PFSK-1 (cell line): Measurements from ENCODE around the gene PPP5C.

Experiments
- FOXP2 ChIP-seq: optimal IDR thresholded peaks from 2 replicates; pipeline ENCODE3; 2011; ENCODE audit warnings: borderline replicate concordance, control low read depth, inconsistent platforms; ENCODE audit not compliant: insufficient read depth; ENCODE audit errors: extremely low read length, extremely low read depth
- POLR2AphosphoS5 ChIP-seq: IDR thresholded peaks from 2 replicates; pipeline ENCODE4 v1.6.1; 2012; ENCODE audit warnings: low read depth, mild to moderate bottlenecking, control low read depth, low read length, moderate library complexity
- SIN3A ChIP-seq: IDR thresholded peaks from 2 replicates; pipeline ENCODE4 v1.6.1; 2012; ENCODE audit warnings: mild to moderate bottlenecking, low read length, moderate library complexity, borderline replicate concordance; ENCODE audit not compliant: insufficient read depth
- TAF1 ChIP-seq: IDR thresholded peaks from 2 replicates; pipeline ENCODE4 v1.6.1; 2012; ENCODE audit warnings: low read length, control low read depth, borderline replicate concordance; ENCODE audit not compliant: insufficient read depth
- TF ChIP-seq, protein P1 (sequence below), 2 experiments: IDR thresholded peaks; 2 replicates each; pipeline versions ENCODE4 v1.6.1 to v1.8.0; 2011 to 2012; ENCODE audit warnings: low read depth in 2 of 2, low read length in 2 of 2, control low read depth in 1 of 2, inconsistent platforms in 1 of 2, mild to moderate bottlenecking in 1 of 2, moderate library complexity in 1 of 2; ENCODE audit not compliant: insufficient read depth in 1 of 2

Gene PPP5C

DNA sequence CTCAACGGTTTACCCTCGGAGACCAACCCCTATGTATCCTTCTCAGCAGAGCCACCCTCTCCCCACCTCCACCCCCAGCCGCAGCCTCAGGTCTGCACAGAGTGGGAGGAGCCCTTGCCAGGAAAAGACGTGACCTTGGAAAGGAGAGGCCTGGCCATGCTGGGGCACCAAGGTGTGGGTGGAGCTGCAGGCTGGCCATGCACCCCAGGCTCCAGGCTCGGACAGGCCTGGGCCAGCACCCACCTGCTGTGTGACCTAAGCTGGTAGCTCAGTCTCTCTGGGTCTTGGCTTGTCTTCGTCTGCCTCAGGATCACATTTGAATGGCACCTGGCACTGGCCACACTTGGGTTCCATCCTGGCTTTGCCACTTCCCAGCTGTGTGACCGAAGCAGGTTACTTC is 37.0 kb downstream of the PPP5C start:
- no peak for TF ChIP-seq POLR2AphosphoS5

DNA sequence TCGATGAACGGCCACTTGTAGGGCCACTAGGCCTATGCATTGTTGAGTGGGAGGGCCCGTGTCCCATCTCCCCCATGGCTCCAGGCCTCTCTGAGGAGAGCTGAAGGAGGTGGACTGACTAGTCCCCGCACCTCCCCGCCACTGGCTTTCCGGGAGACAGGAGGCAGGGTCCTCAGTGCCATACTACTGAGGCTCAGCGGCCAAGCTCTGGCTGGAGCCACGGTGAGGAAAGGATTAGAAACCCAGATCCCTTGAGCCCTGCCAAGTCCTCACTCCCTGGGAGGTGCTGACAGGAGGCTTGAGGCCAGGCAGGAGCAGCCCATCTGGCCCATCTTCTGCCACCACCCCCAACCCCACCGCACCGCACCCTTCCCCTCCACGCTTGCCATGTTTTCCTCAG is 37.5 kb downstream of the PPP5C start:
- TF ChIP-seq FOXP2: no peak
- no peak for TF ChIP-seq POLR2AphosphoS5
- no peak for TF ChIP-seq SIN3A
- TF ChIP-seq TAF1: no peak
- TF ChIP-seq, protein P1, sequence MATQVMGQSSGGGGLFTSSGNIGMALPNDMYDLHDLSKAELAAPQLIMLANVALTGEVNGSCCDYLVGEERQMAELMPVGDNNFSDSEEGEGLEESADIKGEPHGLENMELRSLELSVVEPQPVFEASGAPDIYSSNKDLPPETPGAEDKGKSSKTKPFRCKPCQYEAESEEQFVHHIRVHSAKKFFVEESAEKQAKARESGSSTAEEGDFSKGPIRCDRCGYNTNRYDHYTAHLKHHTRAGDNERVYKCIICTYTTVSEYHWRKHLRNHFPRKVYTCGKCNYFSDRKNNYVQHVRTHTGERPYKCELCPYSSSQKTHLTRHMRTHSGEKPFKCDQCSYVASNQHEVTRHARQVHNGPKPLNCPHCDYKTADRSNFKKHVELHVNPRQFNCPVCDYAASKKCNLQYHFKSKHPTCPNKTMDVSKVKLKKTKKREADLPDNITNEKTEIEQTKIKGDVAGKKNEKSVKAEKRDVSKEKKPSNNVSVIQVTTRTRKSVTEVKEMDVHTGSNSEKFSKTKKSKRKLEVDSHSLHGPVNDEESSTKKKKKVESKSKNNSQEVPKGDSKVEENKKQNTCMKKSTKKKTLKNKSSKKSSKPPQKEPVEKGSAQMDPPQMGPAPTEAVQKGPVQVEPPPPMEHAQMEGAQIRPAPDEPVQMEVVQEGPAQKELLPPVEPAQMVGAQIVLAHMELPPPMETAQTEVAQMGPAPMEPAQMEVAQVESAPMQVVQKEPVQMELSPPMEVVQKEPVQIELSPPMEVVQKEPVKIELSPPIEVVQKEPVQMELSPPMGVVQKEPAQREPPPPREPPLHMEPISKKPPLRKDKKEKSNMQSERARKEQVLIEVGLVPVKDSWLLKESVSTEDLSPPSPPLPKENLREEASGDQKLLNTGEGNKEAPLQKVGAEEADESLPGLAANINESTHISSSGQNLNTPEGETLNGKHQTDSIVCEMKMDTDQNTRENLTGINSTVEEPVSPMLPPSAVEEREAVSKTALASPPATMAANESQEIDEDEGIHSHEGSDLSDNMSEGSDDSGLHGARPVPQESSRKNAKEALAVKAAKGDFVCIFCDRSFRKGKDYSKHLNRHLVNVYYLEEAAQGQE (IDR thresholded peaks at IDR 0.05; ENCODE audit: insufficient read depth in 1 of 2, low read depth in 2 of 2, low read length in 2 of 2): no peak

DNA sequence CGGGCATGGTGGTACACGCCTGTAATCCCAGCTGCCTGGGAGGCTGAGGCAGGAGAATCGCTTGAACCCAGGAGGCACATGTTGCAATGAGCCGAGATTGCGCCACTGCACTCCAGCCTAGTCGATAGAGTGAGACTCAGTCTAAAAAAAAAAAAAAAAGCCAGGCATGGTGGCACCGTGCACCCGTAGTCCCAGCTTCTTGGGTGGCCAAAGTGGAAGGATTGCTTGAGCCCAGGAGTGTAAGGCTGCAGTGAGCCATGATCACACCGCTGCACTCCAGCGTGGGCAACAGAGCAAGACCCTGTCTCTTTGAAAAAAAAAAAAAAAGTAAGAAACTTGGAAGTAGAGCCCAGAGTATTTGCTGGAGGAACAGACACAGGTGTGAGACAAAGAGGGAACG is 38.7 kb downstream of the PPP5C start:
- no peak for TF ChIP-seq POLR2AphosphoS5
- TF ChIP-seq SIN3A: no peak
- no peak for TF ChIP-seq FOXP2
- TF ChIP-seq, protein P1 (IDR thresholded peaks at IDR 0.05; ENCODE audit: insufficient read depth in 1 of 2, low read depth in 2 of 2, low read length in 2 of 2): no peak
- no peak for TF ChIP-seq TAF1

DNA sequence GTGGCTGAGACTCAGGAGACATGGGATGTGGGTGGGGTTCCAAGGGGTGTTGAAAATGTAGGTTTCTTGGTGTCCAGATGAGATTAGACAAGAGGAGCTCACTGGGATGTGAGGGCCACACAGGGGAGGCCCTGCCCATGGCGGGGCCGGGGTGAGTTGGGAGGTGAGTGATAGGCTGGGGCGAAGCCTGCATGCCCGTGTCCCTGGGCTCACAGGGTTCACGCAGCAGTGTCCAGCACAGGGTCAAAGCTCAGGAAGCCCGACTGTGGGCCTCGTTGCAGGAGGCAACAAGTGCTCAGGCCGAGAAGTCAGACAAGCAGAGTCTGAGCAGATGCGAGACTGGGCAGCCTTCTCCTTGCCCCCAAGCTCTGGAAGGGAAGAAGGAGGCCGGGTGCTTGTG is 39.3 kb downstream of the PPP5C start:
- TF ChIP-seq FOXP2 (no peak), SIN3A (no peak), TAF1 (no peak), POLR2AphosphoS5 (no peak)
- TF ChIP-seq, protein P1 (IDR thresholded peaks at IDR 0.05; ENCODE audit: insufficient read depth in 1 of 2, low read depth in 2 of 2, low read length in 2 of 2): no peak

DNA sequence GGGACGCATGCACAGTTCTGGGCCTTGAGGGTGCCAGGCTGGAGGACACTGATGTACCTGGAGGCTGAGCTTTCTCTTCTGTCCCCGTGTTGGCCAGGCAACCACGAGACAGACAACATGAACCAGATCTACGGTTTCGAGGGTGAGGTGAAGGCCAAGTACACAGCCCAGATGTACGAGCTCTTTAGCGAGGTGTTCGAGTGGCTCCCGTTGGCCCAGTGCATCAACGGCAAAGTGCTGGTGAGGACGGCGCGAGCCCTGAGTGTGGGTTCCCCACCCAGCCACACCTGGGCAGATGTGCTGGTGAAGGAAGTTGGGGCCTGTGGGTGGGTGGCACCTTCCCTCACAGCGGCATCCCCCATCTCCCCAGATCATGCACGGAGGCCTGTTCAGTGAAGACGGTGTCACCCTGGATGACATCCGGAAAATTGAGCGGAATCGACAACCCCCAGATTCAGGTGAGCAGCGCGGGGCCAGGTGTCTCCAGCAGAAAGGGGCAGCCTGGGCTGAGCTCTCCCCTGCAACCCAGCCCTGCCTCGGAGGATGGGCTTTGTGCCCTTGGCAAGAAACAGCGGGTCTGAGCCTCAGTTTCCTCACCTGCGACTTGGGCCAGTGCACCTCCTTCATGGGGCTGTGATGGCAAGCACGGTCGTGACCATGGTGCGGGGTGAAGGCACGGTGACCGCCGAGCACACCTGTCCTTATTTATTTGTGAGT is 40.3 kb downstream of the PPP5C start:
- TF ChIP-seq TAF1: no peak
- TF ChIP-seq FOXP2: no peak
- TF ChIP-seq, protein P1 (IDR thresholded peaks at IDR 0.05; ENCODE audit: insufficient read depth in 1 of 2, low read depth in 2 of 2, low read length in 2 of 2): no peak
- TF ChIP-seq SIN3A: no peak
- no peak for TF ChIP-seq POLR2AphosphoS5
